AG10803 (cell line): ENCODE data around the gene CYTH4.
A peak's percentile ranks its signal among the peaks of the same experiment; 100 is the strongest.

Experiments
- DNase-seq: peaks from one replicate; pipeline ENCODE4 v3.0.0; 2010; ENCODE audit warnings: low read depth
- H3K4me3 ChIP-seq: 2 replicates; pipeline ENCODE4 v1.5.1; 2011; ENCODE audit warnings: mild to moderate bottlenecking, low read length, control low read depth
- TF ChIP-seq, protein P1 (sequence below): conservative IDR thresholded peaks from 2 replicates; pipeline ENCODE4 v1.5.1; 2011; ENCODE audit warnings: mild to moderate bottlenecking, low read length, control low read depth, inconsistent platforms

The CYTH4 gene

DNA sequence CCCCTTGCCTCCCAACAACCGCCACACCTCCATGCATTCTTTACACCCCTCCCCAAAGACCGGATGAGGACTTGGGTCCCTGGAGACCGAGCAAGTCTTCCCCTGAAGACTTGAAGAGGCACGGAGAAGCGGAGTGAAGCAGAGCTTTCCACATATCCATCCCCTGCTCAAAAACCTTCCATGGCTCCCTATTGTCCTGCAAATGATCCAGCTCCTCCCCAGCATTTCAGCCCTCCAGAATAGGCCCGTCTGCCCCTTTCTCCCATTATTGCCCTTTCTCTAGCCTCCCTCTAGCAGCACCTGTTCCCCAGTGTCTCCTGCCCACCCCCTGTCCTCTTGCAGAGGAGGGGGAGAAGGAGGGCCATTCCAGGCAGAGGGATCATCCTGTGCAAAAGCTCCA is 59.8 kb downstream of the CYTH4 start:
- no peak for DNase-seq
- no peak overlapping the region for H3K4me3 ChIP-seq
- TF ChIP-seq, protein P1, sequence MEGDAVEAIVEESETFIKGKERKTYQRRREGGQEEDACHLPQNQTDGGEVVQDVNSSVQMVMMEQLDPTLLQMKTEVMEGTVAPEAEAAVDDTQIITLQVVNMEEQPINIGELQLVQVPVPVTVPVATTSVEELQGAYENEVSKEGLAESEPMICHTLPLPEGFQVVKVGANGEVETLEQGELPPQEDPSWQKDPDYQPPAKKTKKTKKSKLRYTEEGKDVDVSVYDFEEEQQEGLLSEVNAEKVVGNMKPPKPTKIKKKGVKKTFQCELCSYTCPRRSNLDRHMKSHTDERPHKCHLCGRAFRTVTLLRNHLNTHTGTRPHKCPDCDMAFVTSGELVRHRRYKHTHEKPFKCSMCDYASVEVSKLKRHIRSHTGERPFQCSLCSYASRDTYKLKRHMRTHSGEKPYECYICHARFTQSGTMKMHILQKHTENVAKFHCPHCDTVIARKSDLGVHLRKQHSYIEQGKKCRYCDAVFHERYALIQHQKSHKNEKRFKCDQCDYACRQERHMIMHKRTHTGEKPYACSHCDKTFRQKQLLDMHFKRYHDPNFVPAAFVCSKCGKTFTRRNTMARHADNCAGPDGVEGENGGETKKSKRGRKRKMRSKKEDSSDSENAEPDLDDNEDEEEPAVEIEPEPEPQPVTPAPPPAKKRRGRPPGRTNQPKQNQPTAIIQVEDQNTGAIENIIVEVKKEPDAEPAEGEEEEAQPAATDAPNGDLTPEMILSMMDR, result no peak

DNA sequence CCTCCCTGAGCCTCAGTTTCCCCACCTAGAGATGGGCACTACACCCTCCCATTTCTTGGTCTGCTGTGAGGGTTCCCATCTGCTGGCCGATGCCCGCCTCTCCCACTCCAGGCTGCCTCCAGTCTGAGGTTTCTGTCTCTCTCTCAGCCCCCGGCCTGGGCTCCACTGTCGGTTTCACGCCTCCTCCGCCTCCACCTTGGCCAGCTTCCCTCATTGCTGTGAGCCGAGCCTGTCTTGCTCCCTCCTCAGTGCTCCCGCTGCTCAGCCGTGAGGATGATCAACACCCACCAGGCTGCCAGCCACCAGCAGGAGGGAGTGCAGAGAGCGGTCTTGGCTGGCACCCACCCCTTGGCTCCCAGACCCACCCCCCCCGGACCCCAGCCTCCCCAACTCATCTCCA is 61.0 kb downstream of the CYTH4 start:
- no peak for DNase-seq
- no peak overlapping the region for H3K4me3 ChIP-seq
- TF ChIP-seq, protein P1, result no peak

DNA sequence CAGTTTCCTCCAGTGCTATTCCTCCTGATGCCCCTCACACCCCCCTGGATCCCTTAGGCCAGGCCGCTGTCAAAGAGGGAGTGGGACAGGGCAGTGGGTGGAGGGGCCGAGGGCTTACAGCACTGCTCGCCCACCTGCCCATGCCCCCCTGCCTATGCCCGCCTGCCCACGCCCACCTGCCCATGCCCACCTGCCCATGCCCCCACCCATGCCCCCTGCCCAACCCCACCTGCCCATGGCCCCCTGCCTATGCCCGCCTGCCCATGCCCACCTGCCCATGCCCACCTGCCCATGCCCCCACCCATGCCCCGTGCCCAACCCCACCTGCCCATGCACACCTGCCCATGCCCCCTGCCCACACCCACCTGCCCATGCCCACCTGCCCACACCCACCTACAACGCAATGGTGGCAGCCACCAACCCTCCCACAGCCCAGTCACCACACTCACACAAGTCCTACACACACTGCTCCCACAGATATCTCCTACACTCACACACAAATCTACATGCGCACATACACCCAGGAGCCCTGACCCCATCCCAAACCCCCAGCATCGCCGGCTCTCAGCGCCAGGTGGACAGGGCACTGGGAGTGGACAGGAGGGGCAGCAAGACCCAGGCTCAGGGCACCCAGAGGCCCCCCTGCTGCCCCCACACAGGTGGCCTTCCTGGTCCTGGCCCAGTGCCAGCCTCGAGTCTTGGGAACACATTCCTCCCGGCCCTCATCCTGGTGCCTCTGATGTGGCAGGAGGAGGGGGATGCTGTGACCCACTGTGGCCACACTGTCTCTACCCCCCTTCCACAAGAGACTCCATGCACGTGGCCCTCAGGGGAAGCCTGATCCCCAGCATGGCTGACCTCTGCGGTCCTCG is 61.8 kb downstream of the CYTH4 start:
- no peak for DNase-seq
- TF ChIP-seq, protein P1, result no peak
- no peak overlapping the region for H3K4me3 ChIP-seq

DNA sequence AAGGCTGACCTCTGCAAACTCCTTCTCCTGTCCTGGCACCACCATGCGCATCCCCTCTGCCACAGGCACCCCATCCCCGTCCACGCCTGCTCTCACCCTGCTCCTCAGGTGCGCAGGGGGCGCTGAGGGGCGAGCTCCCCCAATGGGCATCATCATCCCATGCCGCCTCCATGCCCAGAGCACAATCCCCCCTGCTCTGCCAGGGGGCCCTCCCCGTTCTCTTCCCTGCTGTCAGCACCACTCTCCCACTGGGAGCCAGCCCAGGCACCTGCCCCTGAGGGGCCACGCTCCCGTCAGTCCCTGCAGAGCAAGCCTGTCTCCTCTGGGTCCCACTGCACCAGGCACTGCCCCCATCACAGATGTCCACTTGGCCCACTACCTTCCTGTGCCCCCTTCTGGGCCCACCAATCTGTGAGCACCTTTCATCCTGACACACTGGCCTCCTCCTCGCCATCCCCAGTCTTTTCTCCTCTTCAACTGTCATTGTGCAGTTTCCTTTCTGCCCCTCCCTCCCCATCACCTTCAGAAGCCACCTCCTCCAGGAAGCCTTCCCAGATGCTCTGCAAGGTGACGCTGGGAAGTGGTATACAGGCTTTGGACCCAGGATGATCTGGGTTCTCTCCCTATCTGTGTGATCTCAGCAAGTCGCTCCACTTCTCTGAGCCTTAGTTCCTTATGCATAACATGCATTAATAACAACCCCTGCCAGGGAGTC is 62.6 kb downstream of the CYTH4 start:
- TF ChIP-seq, protein P1, result no peak
- H3K4me3 ChIP-seq, result no peak overlapping the region
- DNase-seq, result no peak

DNA sequence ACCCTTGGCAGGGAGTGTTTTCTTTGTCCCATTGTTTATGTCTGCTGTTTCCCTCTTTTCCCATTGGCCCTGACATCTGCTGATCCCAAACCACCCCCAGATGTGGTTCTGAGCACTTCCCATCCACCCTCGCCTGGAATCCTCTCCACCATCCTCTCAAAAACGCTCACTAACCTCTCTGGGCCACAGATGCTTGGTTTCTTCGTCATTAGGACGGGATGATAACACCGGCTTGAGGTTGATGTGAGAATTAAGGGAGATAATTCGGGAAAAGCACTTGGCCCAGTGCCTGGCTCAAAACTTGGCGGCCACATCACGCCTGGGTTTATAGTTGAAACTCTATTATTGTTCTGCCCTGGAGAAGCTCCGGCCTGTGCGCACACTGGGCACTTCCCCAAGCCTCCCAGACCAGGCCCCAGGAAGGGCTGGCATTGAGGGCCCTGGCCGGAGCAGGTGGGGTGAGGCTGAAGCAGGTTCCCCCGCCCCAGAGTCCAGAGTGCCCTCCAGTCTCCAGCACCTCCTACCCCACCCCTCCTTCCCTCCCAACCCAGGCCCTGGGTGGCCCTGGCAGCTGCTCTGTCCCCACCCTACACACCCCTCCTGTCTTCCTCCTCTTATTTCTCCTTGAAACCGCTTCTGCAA is 63.7 kb downstream of the CYTH4 start:
- TF ChIP-seq, protein P1, result no peak
- peak; percentile 96 for DNase-seq

DNA sequence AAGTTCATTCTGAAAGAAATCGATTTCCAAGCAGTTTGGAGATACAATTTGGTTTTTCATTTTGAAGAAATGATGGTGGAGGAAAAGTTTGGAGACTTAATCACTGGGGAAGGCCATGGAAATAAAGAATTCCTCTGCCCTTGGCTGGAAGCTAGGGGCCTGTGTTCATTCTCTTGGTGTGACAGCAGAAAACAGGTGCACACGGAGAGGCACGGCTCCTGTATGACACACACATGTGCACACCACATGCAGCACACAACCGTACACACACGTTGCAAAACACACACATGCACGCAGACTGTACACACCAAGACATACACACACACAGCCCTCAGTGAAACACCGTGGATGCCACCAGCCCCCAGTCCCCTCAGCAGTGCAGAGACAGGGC is 64.2 kb downstream of the CYTH4 start:
- H3K4me3 ChIP-seq, result no peak overlapping the region
- TF ChIP-seq, protein P1, result no peak
- DNase-seq, result no peak

More for the DNA sequence above, 63.7 kb downstream of the CYTH4 start:
- no peak overlapping the region for H3K4me3 ChIP-seq
